IMR-90 (cell line): ENCODE data around the gene NUDT9. TPM values are rescaled to one million over a fixed set of nuclear protein-coding genes. Genes with fewer than 3 reads are reported as not detected.

Experiments
- ATAC-seq: fragments of 200-7000 bp; cut with Tn5 transposase; 2 replicates; pipeline ENCODE4 v1.9.1; 2020; ENCODE audit warnings: low read depth, mild to moderate bottlenecking, moderate library complexity
- BruUV-seq: library from RNA; stranded (reverse); fragments of 400-500 nt; replicated peaks from 2 replicates; lab custom pipeline; 2021; lab: Mats Ljungman, UMichigan
- CTCF ChIA-PET: fragments of 300-600 bp; formaldehyde crosslinking; extraction: SDS; loops from one replicate; lab custom pipeline; 2021; ENCODE audit warnings: antibody characterized with exemption; lab: Yijun Ruan, JAX
- POLR2A ChIA-PET: fragments of 300-600 bp; sonication (Branson Sonifier 250); formaldehyde crosslinking; loops from one replicate; lab custom pipeline; 2022; ENCODE audit warnings: antibody characterized with exemption; ENCODE audit not compliant: unreplicated experiment; lab: Charles Lee
- DNase-seq: peaks from one replicate; pipeline ENCODE4 v3.0.0; 2013
- H2AFZ ChIP-seq: replicated peaks from 2 replicates; pipeline ENCODE3; 2013; ENCODE audit warnings: low read length, mild to moderate bottlenecking; ENCODE audit not compliant: poor library complexity
- H2AK5ac ChIP-seq: 2 replicates; pipeline ENCODE4 v1.6.1; 2013; ENCODE audit warnings: low read depth, low read length, inconsistent platforms
- H2AK9ac ChIP-seq: replicated peaks from 2 replicates; pipeline ENCODE3; 2013; ENCODE audit warnings: mild to moderate bottlenecking, low read depth, low read length, moderate library complexity; ENCODE audit not compliant: poor library complexity
- H2BK120ac ChIP-seq: 2 replicates; pipeline ENCODE4 v1.6.1; 2013; ENCODE audit warnings: low read depth, low read length, inconsistent platforms
- H2BK15ac ChIP-seq: 3 replicates; pipeline ENCODE4 v1.6.1; 2013; ENCODE audit warnings: low read depth, low read length, inconsistent platforms
- H2BK20ac ChIP-seq: 2 replicates; pipeline ENCODE4 v1.6.1; 2013; ENCODE audit warnings: low read depth, mild to moderate bottlenecking, inconsistent platforms, low read length, moderate library complexity
- H2BK5ac ChIP-seq: 2 replicates; pipeline ENCODE4 v1.6.1; 2013; ENCODE audit warnings: mild to moderate bottlenecking, low read depth, low read length, inconsistent platforms; ENCODE audit not compliant: poor library complexity, severe bottlenecking
- H3K14ac ChIP-seq: replicated peaks from 2 replicates; pipeline ENCODE4 v1.6.1; 2013; ENCODE audit warnings: low read depth, low read length, inconsistent platforms
- H3K18ac ChIP-seq: 2 replicates; pipeline ENCODE4 v1.6.1; 2013; ENCODE audit warnings: low read depth, low read length, control low read depth
- H3K23ac ChIP-seq: 2 replicates; pipeline ENCODE4 v1.6.1; 2013; ENCODE audit warnings: low read depth, low read length, inconsistent platforms
- H3K27ac ChIP-seq: 2 replicates; pipeline ENCODE4 v1.5.1; 2013; ENCODE audit warnings: mild to moderate bottlenecking, control low read depth, low read length; ENCODE audit not compliant: insufficient read depth
- H3K27me3 ChIP-seq: 2 replicates; pipeline ENCODE4 v1.6.1; 2013; ENCODE audit warnings: low read length; ENCODE audit not compliant: control insufficient read depth, insufficient read depth
- H3K36me3 ChIP-seq: 2 replicates; pipeline ENCODE4 v1.6.1; 2013; ENCODE audit warnings: low read length, mixed read lengths; ENCODE audit not compliant: control insufficient read depth, insufficient read depth
- H3K4ac ChIP-seq: 2 replicates; pipeline ENCODE4 v1.6.1; 2013; ENCODE audit warnings: low read depth, low read length, inconsistent platforms
- H3K4me1 ChIP-seq: 2 replicates; pipeline ENCODE4 v1.6.1; 2013; ENCODE audit warnings: low read length, mixed read lengths; ENCODE audit not compliant: control insufficient read depth, insufficient read depth
- H3K4me2 ChIP-seq: 2 replicates; pipeline ENCODE4 v1.6.1; 2013; ENCODE audit warnings: low read depth, mild to moderate bottlenecking, control low read depth, low read length, moderate library complexity
- H3K4me3 ChIP-seq: 2 replicates; pipeline ENCODE4 v1.5.1; 2013; ENCODE audit warnings: low read depth, mild to moderate bottlenecking, control low read depth, low read length, moderate library complexity; ENCODE audit not compliant: insufficient read depth
- H3K56ac ChIP-seq: 2 replicates; pipeline ENCODE4 v1.6.1; 2013; ENCODE audit warnings: low read length, inconsistent platforms; ENCODE audit not compliant: insufficient read depth; ENCODE audit errors: extremely low read depth
- H3K79me1 ChIP-seq, 2 experiments: 2 replicates each; pipeline ENCODE4 v1.6.1; 2013; ENCODE audit warnings: low read length in 2 of 2, inconsistent platforms in 1 of 2, low read depth in 1 of 2
- H3K9ac ChIP-seq: 2 replicates; pipeline ENCODE4 v1.6.1; 2013; ENCODE audit warnings: low read depth, low read length, control low read depth
- H3K9me1 ChIP-seq: 2 replicates; pipeline ENCODE4 v1.6.1; 2013; ENCODE audit warnings: low read length, inconsistent platforms; ENCODE audit not compliant: insufficient read depth
- H3K9me3 ChIP-seq: 2 replicates; pipeline ENCODE4 v1.6.1; 2013; ENCODE audit warnings: low read length; ENCODE audit not compliant: control insufficient read depth, insufficient read depth
- H4K20me1 ChIP-seq: 2 replicates; pipeline ENCODE4 v1.6.1; 2013; ENCODE audit warnings: low read length, inconsistent platforms; ENCODE audit not compliant: insufficient read depth
- H4K5ac ChIP-seq: 2 replicates; pipeline ENCODE4 v1.6.1; 2013; ENCODE audit warnings: mild to moderate bottlenecking, low read depth, low read length, control low read depth
- H4K8ac ChIP-seq, 2 experiments: 2 replicates each; pipeline ENCODE4 v1.6.1; 2013; ENCODE audit warnings: low read depth in 2 of 2, low read length in 2 of 2, control low read depth in 1 of 2, inconsistent platforms in 1 of 2
- H4K91ac ChIP-seq: 2 replicates; pipeline ENCODE4 v1.6.1; 2013; ENCODE audit warnings: low read depth, low read length, inconsistent platforms; ENCODE audit not compliant: insufficient read depth
- CEBPB ChIP-seq: IDR thresholded peaks from 2 replicates; pipeline ENCODE4 v1.6.1; 2012; ENCODE audit warnings: low read depth, low read length, improper control_type of control experiment
- CHD1 ChIP-seq: IDR thresholded peaks from 2 replicates; pipeline ENCODE4 v1.6.1; 2012; ENCODE audit warnings: low read depth, low read length, improper control_type of control experiment
- CTCF ChIP-seq: conservative IDR thresholded peaks from 2 replicates; pipeline ENCODE4 v1.5.1; 2012; ENCODE audit warnings: mild to moderate bottlenecking, low read depth, low read length, improper control_type of control experiment
- MAFK ChIP-seq: IDR thresholded peaks from 2 replicates; pipeline ENCODE4 v1.6.1; 2012; ENCODE audit warnings: low read depth, low read length, improper control_type of control experiment
- MAZ ChIP-seq: IDR thresholded peaks from 2 replicates; pipeline ENCODE4 v1.6.1; 2012; ENCODE audit warnings: low read depth, mild to moderate bottlenecking, low read length, improper control_type of control experiment, moderate library complexity, borderline replicate concordance
- NFE2L2 ChIP-seq: fragments of 150-350 bp; IDR thresholded peaks from 2 replicates; pipeline ENCODE4 v1.6.1; 2016; ENCODE audit warnings: low read depth, mild to moderate bottlenecking, low read length
- POLR2A ChIP-seq: IDR thresholded peaks from 2 replicates; pipeline ENCODE4 v1.6.1; 2012; ENCODE audit warnings: mild to moderate bottlenecking, low read depth, low read length
- RAD21 ChIP-seq: IDR thresholded peaks from 2 replicates; pipeline ENCODE4 v1.6.1; 2012; ENCODE audit warnings: low read length, improper control_type of control experiment
- RFX5 ChIP-seq: IDR thresholded peaks from 2 replicates; pipeline ENCODE4 v1.8.0; 2012; ENCODE audit warnings: low read depth, mild to moderate bottlenecking, low read length, moderate library complexity
- SMC3 ChIP-seq: fragments of 150-350 bp; IDR thresholded peaks from 2 replicates; pipeline ENCODE4 v1.6.1; 2016; ENCODE audit warnings: low read depth, mild to moderate bottlenecking, antibody characterized with exemption, low read length, moderate library complexity
- USF2 ChIP-seq: fragments of 150-350 bp; IDR thresholded peaks from 2 replicates; pipeline ENCODE4 v1.6.1; 2017; ENCODE audit warnings: mild to moderate bottlenecking, antibody characterized with exemption, low read length, low read depth
- WGBS, 2 experiments: methylation state at CpG; one replicate each; pipeline versions ENCODE4 v1.1.5 to v1.1.7; 2013; ENCODE audit warnings: missing lambda C conversion rate in 2 of 2; ENCODE audit not compliant: insufficient read length in 1 of 2; ENCODE audit errors: extremely low coverage in 2 of 2; 5-methylcytosine and 5-hydroxymethylcytosine counted together
- dilution Hi-C: fragments of 300-500 bp; cut with HindIII; formaldehyde crosslinking; loops from one replicate; pipeline ENCODE4 v1.14.3; 2018; ENCODE audit warnings: low sequenced_read_pairs; ENCODE audit not compliant: unreplicated experiment
- in situ Hi-C: fragments of 300-500 bp; cut with MboI; formaldehyde crosslinking; loops from 3 replicates; pipeline ENCODE4 v1.14.3; 2019; ENCODE audit warnings: low sequenced_read_pairs, inconsistent platforms, mixed read lengths
- intact Hi-C: fragments of 100-400 bp; cut with micrococcal nuclease; formaldehyde crosslinking; loops from 2 replicates; pipeline ENCODE4 v1.10.0; 2022
- polyA plus RNA-seq, 3 experiments: library from polyadenylated mRNA; depleted of rRNA; stranded (reverse); fragments of >200 nt; gene quantifications; 2 replicates each; pipeline ENCODE4 v1.2.3, GENCODE V29; 2012; ENCODE audit warnings: low replicate concordance in 1 of 3
- total RNA-seq: library from RNA; depleted of rRNA; stranded (reverse); fragments of >200 nt; gene quantifications from 2 replicates; pipeline ENCODE4 v1.2.3, GENCODE V29; 2012

NUDT9 gene
- total and polyA plus RNA-seq, 2 of the 4 experiments (the other 2 are of a cell fraction): 10.0 to 23.5 TPM

- TF ChIP-seq SMC3: no peak
Measured at GRCh38 chr4:87391576-87392054, 30.8 kb upstream of the NUDT9 start (continued).

- intact Hi-C loops: no loop called here
- H2AFZ ChIP-seq: no peak overlapping the region
- no peak overlapping the region for H2BK120ac ChIP-seq
- no peak for TF ChIP-seq CTCF
- TF ChIP-seq USF2: no peak
- no peak for TF ChIP-seq CEBPB
- no peak for TF ChIP-seq CHD1
- TF ChIP-seq RFX5: no peak
- no peak for TF ChIP-seq NFE2L2
- TF ChIP-seq RAD21: no peak
- no peak for TF ChIP-seq POLR2A
- TF ChIP-seq MAZ: no peak
- TF ChIP-seq MAFK: no peak
- no peak overlapping the region for H3K27ac ChIP-seq
- no peak overlapping the region for H3K9ac ChIP-seq
- H3K14ac ChIP-seq: no peak overlapping the region
- peaks cover 2% of the 10 kb centered on the region; the same call in 1 of the 2 replicates for H3K9me3 ChIP-seq
- peaks cover 1% of the 10 kb centered on the region; the same call in 1 of the 2 replicates for H3K36me3 ChIP-seq
- no CpG with 5 or more reads among the region's 3 CpGs for WGBS, 2 experiments
- H3K4ac ChIP-seq: no peak overlapping the region
- H2BK15ac ChIP-seq: no peak overlapping the region
- no peak overlapping the region for H2AK9ac ChIP-seq
- H3K4me2 ChIP-seq: no peak overlapping the region
- no peak overlapping the region for H2AK5ac ChIP-seq
- H3K4me3 ChIP-seq: no peak overlapping the region
- no peak overlapping the region for H3K23ac ChIP-seq
- H4K5ac ChIP-seq: no peak overlapping the region
- POLR2A ChIA-PET: interaction anchor here (0.7 kb wide), 1 partner anchor 9 kb away, joined by 10 read pairs; no protein-coding TSS in a partner anchor
- no peak overlapping the region for H3K56ac ChIP-seq
- 0 out of 2 replicates have a peak, but pooled peaks cover 2% of the 10 kb centered on the region for H3K4me1 ChIP-seq
- DNase-seq (no peak), ATAC-seq (no peak)
- H3K79me1 ChIP-seq: peaks cover 12 to 30% of the 10 kb centered on the region in 2 experiments; a peak in 2 of 4 replicates
- dilution Hi-C loops: no loop called here
- no peaks in the 10 kb centered on the region for H4K20me1 ChIP-seq
- no peak overlapping the region for H2BK5ac ChIP-seq
- no peak overlapping the region; a peak in 1 of 4 replicates for H4K8ac ChIP-seq
- no peak overlapping the region for H3K18ac ChIP-seq
- H4K91ac ChIP-seq: no peak overlapping the region
- H3K9me1 ChIP-seq: no peaks in the 10 kb centered on the region
- CTCF ChIA-PET: no interaction called here
- in situ Hi-C loops: no loop called here
- H3K27me3 ChIP-seq: no peaks in the 10 kb centered on the region
- H2BK20ac ChIP-seq: no peak overlapping the region
- BruUV-seq: no TSS peak
Measured at GRCh38 chr4:87392183-87392582, 30.2 kb upstream of the NUDT9 start.
